ENCODE measurements around the gene ERLIN1. TPM values are rescaled to one million over a fixed set of nuclear protein-coding genes. Genes with fewer than 3 reads are reported as not detected.
"Not testable (repeated sequence)": the region's sequence is repeated elsewhere in the genome, so short reads cannot be mapped to it uniquely, and the experiment has no call there.

The ERLIN1 gene
- total RNA-seq, 1 experiment from 2014 or later, result 31.4 TPM

GRCh38 chr10:100143756-100144155 is 42.1 kb downstream of the ERLIN1 start:
- DNase-seq (ENCODE audit: low read depth), result no peak
- in situ Hi-C loops (cut with HindIII; ENCODE audit: low pct_unique_long_range_greater_than_20kb, low sequenced_read_pairs), result no loop called here

- in situ Hi-C loops (cut with HindIII; ENCODE audit: low pct_unique_long_range_greater_than_20kb, low sequenced_read_pairs), result no loop called here
- DNase-seq (ENCODE audit: low read depth), result no peak
Observed at GRCh38 chr10:100141446-100142087, 44.3 kb downstream of the ERLIN1 start.

DNA sequence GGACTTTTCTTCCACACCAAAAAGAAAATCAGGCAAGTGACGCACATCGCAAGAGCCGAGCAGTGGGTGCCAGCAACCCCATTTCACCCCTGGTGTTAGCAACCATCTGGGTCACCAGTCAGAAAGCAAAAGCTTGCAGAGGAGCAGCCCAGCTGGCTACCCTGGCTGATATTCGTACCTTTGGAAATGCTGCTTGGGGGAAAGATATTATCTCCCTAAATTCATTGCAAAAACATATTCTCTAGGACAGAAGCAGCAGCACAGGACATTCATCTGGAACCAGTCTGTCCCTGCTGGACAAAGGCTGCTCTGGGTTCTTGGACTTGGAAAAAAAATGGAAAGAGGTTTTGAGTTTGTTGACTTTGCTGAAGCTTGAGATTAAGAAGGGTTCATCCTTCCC is 45.8 kb downstream of the ERLIN1 start:
- in situ Hi-C loops (cut with HindIII; ENCODE audit: low pct_unique_long_range_greater_than_20kb, low sequenced_read_pairs), result no loop called here
- no peak for DNase-seq (ENCODE audit: low read depth)

DNA sequence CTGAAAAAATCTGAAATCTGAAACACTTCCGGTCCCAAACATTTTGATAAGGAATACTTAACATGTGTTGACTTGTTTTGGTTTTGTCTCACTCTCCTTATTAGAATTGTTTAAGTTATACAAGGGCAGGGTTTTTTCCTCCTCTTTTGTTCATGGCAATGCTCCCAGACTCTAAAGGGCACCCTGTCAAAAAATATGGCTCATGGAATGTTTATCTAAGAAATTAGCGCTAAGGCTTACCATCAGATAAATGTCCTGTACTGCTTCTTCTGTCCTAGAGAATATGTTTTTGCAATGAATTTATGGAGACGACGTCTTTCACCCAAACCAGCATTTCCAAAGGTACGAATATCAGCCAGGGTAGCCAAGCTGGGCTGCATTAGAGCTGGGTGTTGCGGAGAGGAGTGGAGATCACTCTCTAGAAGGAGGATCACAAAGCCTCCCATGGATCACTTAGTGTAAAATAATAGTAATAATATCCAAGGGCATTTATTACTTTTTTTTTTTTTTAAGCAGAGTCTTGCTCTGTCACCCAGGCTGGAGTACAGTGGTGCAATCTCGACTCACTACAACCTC is 46.8 kb downstream of the ERLIN1 start:
- DNase-seq (ENCODE audit: low read depth), result no peak
- in situ Hi-C loops (cut with HindIII; ENCODE audit: low pct_unique_long_range_greater_than_20kb, low sequenced_read_pairs), result no loop called here

GRCh38 chr10:100135486-100135885 is 50.3 kb downstream of the ERLIN1 start:
- in situ Hi-C loops (cut with HindIII; ENCODE audit: low pct_unique_long_range_greater_than_20kb, low sequenced_read_pairs), result no loop called here
- DNase-seq (ENCODE audit: low read depth), result no peak

- in situ Hi-C loops (cut with HindIII; ENCODE audit: low pct_unique_long_range_greater_than_20kb, low sequenced_read_pairs), result no loop called here
- no peak for DNase-seq (ENCODE audit: low read depth)
Observed at GRCh38 chr10:100133801-100134200, 52.0 kb downstream of the ERLIN1 start.

- no peak for DNase-seq (ENCODE audit: low read depth)
- in situ Hi-C loops (cut with HindIII; ENCODE audit: low pct_unique_long_range_greater_than_20kb, low sequenced_read_pairs), result no loop called here
Observed at GRCh38 chr10:100132427-100132826, 53.4 kb downstream of the ERLIN1 start.

DNA sequence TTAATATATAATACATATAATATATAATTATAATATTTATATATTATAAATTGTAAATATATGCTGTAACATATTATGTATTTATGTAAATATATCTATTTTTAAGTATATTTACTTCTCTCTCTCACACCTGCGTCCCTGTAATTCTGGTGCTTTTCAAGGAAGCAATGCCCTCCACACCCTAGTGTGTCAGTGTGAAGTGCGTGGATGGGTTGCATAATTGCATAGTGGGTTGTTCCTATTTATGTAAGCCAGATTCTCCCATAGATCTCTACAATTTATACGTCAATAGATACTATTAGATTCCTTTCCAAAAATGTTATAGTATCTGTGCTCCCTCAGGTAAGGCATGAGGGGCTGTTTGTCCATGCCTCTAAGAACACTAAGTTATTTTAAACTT is 54.3 kb downstream of the ERLIN1 start:
- DNase-seq (ENCODE audit: low read depth), result no peak
- in situ Hi-C loops (cut with HindIII; ENCODE audit: low pct_unique_long_range_greater_than_20kb, low sequenced_read_pairs), result no loop called here

DNA sequence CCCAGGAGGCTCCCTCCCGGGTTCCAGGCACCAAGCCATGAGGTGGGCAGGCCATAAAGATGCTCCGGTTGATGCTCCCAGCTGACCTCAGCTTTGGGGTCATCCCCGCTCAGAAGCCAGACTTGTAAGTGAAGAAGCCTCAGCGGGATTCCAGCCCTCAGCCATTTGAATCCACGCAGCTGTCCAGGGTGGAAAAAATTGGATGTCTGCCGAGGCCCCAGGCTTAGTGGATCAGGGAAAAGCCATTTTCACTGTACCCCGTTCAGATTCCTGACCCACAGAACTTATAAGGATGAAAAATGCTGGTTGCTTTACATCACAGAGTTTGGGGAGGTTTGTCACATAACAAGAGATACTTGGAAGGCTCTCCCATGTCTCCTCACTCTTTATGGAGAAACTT is 55.0 kb downstream of the ERLIN1 start:
- in situ Hi-C loops (cut with HindIII; ENCODE audit: low pct_unique_long_range_greater_than_20kb, low sequenced_read_pairs), result no loop called here
- DNase-seq (ENCODE audit: low read depth), result no peak

DNA sequence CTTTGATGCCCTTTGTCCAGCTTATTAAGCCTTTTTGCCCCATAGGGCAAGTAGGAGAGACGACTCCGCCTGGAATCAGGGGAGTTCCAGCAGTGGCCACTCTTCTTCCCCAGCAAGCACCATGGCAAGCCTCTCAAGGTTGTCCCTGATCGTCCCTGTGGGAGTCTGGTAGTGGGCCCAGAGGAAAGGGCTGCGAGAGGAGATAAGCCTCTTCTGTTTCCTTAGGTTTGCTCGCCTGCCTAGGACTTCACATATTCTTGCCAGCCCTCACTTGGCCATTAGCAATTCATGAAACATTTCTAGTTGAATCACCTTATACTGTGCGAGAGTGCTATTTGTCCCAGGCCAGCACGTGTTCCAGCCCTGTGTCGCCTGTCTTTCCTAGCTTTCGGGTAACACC is 56.4 kb downstream of the ERLIN1 start:
- DNase-seq (ENCODE audit: low read depth), result no peak
- in situ Hi-C loops (cut with HindIII; ENCODE audit: low pct_unique_long_range_greater_than_20kb, low sequenced_read_pairs), result no loop called here

DNA sequence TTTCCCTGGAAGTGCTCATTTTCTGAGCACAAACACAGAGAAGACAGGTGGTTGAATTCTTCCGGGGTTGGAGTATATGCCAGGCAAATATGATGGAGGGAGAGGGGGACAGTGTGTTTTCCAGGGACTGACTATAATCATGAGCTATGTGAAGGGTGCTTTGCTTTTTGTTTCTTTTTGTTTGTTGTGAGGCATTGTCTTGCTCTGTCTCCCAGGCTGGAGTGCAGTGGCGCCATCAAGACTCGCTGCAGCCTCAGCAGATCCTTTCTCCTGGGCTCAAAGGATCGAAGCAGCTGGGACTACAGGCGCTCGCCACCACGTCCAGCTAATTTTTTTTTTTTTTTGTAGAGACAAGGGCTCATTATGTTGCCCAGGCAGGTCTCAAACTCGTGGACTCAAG is 56.9 kb downstream of the ERLIN1 start:
- no peak for DNase-seq (ENCODE audit: low read depth)
- in situ Hi-C loops (cut with HindIII; ENCODE audit: low pct_unique_long_range_greater_than_20kb, low sequenced_read_pairs), result no loop called here

GRCh38 chr10:100125335-100125734 is 60.5 kb downstream of the ERLIN1 start:
- DNase-seq (ENCODE audit: low read depth); in situ Hi-C loops (cut with HindIII; ENCODE audit: low pct_unique_long_range_greater_than_20kb, low sequenced_read_pairs): not testable (repeated sequence)

DNA sequence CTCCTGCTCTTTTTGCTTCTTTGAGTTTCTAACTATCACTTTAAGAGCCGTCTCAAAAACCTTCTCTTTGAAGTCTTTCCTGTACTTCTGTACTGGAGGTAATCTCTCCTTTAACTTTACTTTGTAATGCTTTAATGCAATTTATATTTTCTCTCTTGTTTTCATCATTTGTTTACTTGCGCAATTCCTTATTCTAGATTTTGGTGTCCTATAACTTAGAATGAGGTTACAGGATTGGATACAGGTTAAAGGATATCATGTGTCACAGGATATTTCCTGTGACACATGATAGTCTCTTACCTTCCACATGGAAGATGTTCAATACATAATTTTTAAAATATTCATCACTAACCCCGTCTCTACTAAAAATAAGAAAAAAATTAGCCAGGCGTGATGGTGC is 61.7 kb downstream of the ERLIN1 start:
- in situ Hi-C loops (cut with HindIII; ENCODE audit: low pct_unique_long_range_greater_than_20kb, low sequenced_read_pairs), result no loop called here

DNA sequence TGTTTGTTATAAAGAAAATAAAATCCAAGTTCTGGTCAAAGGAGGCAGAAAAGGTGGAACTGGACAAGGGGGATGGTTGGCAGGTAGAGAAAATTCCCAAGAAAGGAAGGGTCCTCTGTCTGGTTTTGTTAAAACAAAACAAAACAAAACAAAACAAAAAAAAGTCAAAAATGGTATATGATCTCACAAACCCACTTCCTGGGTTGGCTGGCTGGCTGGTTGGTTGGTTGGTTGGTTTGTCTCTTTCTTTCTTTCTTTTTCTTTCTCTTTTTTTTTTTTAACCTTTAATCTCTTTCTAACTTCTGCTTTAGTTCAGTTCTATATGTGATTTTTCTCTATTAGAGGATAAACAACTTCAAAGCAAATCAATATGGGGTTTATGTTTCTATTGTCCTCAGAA is 63.0 kb downstream of the ERLIN1 start:
- in situ Hi-C loops (cut with HindIII; ENCODE audit: low pct_unique_long_range_greater_than_20kb, low sequenced_read_pairs), result no loop called here
- no peak for DNase-seq (ENCODE audit: low read depth)

More for the DNA sequence above, 61.7 kb downstream of the ERLIN1 start:
- no peak for DNase-seq (ENCODE audit: low read depth)

DNA sequence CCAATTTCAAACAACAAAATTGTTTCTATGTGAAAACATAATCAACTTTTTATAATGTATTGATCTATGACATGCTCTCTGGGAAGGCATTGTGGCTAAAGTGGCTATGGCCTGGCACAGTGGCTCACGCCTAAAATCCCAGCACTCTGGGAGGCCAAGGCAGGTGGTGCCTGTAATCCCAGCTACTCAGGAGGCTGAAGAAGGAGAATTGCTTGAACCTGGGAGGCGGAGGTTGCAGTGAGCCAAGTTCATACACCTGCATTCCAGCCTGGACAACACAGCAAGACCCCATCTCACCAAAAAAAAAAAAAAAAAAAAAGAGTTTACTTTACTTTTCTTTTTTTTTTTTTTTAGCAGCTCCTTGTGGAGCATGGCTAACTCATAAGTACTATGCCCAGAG is 65.3 kb downstream of the ERLIN1 start:
- in situ Hi-C loops (cut with HindIII; ENCODE audit: low pct_unique_long_range_greater_than_20kb, low sequenced_read_pairs), result no loop called here
- no peak for DNase-seq (ENCODE audit: low read depth)

DNA sequence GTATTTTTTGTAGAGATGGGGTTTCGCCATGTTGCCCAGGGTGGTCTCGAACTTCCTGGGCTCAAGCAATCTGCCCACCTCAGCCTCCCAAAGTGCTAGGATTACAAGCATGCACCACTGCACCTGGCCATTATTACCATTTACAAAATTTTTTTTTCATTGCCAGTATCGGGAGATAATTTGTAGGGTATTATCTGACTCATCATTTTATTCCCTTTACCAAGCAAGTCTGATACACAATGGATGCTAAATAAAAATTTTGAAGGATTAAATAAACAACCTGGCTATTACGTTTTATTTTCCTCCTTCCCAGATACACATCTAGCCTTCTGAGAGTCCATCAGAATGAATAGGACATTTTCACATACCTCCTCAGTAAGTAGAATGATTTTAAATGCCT is 66.1 kb downstream of the ERLIN1 start:
- DNase-seq (ENCODE audit: low read depth), result no peak

GRCh38 chr10:100114976-100115770 is 70.7 kb downstream of the ERLIN1 start:
- in situ Hi-C loops (cut with HindIII; ENCODE audit: low pct_unique_long_range_greater_than_20kb, low sequenced_read_pairs), result no loop called here
- no peak for DNase-seq (ENCODE audit: low read depth)

More for the DNA sequence above, 66.1 kb downstream of the ERLIN1 start:
- in situ Hi-C loops (cut with HindIII; ENCODE audit: low pct_unique_long_range_greater_than_20kb, low sequenced_read_pairs), result no loop called here

DNA sequence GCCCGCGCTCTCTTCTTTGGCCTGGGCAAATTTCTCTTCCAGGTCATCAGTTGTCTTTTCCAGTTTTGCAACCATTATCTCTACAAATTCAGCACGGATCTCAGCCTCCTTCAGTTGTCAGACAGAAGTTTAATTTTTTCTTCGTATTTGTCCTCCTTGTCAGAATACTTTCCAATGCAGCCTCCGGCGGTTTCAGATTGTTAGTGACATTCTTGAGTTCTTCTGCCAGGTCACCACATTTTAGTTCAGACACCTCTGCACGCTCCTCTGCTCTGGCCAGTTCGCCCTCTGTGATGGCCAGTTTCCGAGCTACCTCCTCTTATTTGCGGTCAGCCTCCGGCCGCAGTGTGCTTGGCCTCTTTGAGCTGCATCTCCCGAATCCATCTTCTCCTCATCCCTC is 71.4 kb downstream of the ERLIN1 start:
- no peak for DNase-seq (ENCODE audit: low read depth)
- in situ Hi-C loops (cut with HindIII; ENCODE audit: low pct_unique_long_range_greater_than_20kb, low sequenced_read_pairs), result no loop called here

- DNase-seq (ENCODE audit: low read depth), result no peak
- in situ Hi-C loops (cut with HindIII; ENCODE audit: low pct_unique_long_range_greater_than_20kb, low sequenced_read_pairs), result no loop called here
Observed at GRCh38 chr10:100109670-100110069, 76.2 kb downstream of the ERLIN1 start.

GRCh38 chr10:100106865-100107264 is 79.0 kb downstream of the ERLIN1 start:
- in situ Hi-C loops (cut with HindIII; ENCODE audit: low pct_unique_long_range_greater_than_20kb, low sequenced_read_pairs), result no loop called here
- no peak for DNase-seq (ENCODE audit: low read depth)
